Measurements from ENCODE around the gene PIK3C2G.
"Not testable (repeated sequence)": the region's sequence is repeated elsewhere in the genome, so short reads cannot be mapped to it uniquely, and the experiment has no call there.

PIK3C2G gene

GRCh38 chr12:18655351-18655750 is 394.0 kb downstream of the PIK3C2G start:
- no peak for DNase-seq

DNA sequence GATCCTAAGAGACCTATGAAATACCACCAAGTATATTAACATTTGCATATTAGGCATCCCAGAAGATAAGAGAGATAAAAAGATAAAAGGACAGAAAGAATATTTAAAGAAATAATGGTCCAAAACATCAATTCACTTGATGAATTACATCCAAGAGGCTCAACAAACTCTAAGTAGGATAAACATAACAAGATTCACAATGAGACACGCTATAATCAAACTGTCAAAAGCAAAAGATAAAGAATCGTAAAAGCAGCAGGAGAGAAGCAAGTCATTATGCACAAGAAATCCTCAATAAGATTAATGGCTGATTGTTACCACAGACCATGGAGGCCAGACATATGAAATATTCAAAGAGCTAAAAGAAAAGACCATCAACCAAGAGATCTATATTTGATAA is 396.9 kb downstream of the PIK3C2G start:
- no peak for DNase-seq

DNA sequence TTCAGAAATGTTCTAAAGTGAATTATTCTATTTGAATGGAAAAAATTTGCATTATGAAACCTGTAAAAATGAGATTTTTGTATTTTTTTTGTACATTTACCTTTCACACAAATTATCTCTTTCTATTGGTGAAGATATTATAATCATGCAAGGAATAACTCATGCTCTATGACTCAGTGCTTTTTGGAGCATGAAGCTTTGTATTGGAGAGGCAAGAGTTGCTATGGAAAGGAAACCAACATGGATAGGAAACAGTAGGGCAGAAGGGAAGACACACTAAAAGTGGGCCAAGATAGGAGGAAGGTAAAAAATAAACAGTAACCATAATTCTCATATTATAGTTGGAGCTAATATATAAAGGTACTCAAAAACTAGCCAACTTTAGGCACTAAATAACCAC is 397.5 kb downstream of the PIK3C2G start:
- DNase-seq, result no peak

- DNase-seq, result no peak
Observed at GRCh38 chr12:18676141-18676540, 414.8 kb downstream of the PIK3C2G start.

DNA sequence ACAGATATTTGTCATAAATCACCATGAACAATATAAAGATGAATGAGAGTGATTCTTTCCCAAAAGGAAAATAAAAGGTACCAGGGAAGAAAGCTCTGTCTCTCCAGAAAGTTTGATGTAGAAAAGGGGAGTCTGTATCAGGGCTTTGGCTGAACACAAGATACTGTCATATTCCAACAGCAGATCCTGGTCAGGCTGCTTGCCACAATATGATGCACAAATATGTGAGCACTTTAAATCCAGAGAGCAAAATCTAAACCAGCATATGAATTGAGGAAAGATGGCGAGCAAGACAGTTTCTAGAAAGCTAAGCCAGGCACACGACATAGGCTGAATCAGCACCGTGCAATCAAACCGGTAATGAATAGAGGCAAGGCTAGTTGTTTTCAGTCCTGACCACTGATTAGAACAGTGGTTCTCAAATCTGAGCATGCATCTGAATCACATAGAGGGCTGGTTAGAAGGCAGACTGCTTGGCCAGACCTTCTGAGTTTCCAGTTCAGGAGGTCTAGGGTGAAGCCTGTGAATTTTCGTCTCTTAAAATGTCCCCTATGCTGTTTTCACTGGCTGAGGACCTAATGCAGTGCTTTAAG is 415.8 kb downstream of the PIK3C2G start:
- no peak for DNase-seq

GRCh38 chr12:18681818-18682217 is 420.5 kb downstream of the PIK3C2G start:
- DNase-seq, result no peak

DNA sequence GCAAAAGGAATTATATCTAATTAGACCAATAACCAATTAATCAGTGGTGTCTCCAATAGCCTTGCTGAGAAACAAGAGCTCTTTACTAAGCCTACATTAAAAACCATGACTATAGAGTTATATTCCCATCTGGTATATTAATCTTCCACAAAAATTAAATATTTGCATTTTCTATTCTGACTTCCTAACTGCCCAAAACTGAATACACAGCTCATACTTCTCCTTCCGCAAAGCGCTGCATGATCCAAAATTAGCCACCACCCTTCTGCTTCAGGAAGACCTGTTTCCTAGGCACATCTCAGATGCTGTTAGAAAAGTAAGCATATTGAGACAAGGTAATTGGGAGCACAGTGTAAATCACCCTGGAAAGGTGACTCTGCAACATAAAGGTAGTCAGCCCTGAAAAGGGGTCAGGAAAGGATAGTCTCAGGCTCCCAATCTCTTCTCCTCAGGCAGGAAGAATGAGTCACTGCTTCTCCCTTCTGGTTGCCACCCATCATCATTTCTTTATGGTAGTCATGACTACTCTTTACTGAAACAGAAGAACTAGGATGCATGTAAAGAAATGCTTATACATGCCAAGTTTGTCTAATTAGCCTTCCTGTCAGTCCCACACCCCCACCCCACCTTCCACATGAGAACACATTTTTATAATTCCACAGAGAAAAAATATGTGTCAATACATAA is 422.2 kb downstream of the PIK3C2G start:
- no peak for DNase-seq

- no peak for DNase-seq
Observed at GRCh38 chr12:18684430-18684829, 423.1 kb downstream of the PIK3C2G start.

GRCh38 chr12:18689771-18690170 is 428.5 kb downstream of the PIK3C2G start:
- DNase-seq, result no peak

DNA sequence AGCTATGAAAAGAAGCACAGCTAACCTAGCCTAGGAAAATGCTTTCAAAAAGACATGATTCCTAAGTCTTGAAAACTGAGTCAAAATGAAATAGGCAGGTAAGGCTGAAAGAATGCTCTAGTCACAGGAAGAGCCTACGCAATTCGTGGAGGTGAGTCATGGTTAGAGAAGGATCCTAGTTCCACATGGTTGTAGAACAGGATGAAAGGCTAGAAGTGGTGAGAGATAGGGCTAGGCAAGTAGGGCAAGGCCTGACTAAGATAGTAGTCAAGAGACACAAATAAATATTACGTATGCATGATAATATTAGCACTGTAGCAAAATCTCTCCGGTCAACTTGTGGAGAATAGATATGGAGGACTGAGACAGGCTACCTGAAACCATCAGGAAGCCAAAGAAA is 429.3 kb downstream of the PIK3C2G start:
- DNase-seq, result no peak

- DNase-seq, result not testable (repeated sequence)
Observed at GRCh38 chr12:18693986-18694385, 432.7 kb downstream of the PIK3C2G start.

- no peak for DNase-seq
Observed at GRCh38 chr12:18696971-18697602, 435.8 kb downstream of the PIK3C2G start.
